Umbilical cord (tissue), 2 donors: ENCODE results near the gene PPP2R2B. TPM values are rescaled to one million over a fixed set of nuclear protein-coding genes. Genes with fewer than 3 reads are reported as not detected.

ENCODE experiments used
- DNase-seq: peaks from one replicate; pipeline ENCODE4 v3.0.0-alpha.2; 2015; ENCODE audit warnings: low spot score
- total RNA-seq: library from RNA; depleted of rRNA; stranded (reverse); fragments of >200 nt; gene quantifications from one replicate; pipeline ENCODE4 v1.2.3, GENCODE V29; 2014; ENCODE audit warnings: low replicate concordance; ENCODE audit not compliant: insufficient read depth

PPP2R2B gene
- 5.1 TPM for total RNA-seq

DNA sequence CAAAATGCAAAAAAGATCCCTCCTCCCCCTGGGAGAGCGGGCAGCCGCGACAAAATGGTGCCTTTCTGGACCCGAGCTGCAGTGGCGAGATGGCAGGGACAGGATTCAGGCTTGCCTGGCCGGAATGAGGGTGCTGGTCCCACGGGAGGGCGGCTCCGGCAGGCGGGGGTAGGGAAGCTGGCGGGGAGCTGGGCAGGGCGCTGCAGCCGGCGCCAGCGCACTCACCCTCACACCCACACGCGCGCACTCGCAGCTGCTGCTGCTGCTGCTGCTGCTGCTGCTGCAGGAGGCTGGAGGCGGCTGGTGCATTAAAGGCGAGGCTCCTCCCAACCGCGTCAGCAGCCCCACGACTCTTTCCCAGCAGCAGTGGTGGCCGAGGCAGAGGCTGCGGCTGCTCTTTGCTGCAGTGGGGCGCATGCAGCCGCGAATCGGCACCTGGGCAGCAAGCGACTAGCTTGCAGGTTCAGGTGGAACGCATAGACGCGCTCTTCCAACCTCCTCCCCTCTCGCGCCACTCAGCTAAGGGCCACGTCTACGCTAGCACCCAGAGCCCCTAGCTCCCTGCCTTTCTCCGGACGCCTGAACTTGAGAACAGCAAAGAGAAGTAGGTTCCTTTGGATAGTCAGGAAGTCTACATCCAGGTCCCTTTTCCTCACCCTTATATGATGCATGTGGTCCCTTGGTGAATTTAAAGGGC is at the start of gene PPP2R2B:
Gene PPP2R2B, minus strand, starts transcription at position 282 of the 697 bp plus-strand sequence.
- peak; percentile 65 for DNase-seq

DNA sequence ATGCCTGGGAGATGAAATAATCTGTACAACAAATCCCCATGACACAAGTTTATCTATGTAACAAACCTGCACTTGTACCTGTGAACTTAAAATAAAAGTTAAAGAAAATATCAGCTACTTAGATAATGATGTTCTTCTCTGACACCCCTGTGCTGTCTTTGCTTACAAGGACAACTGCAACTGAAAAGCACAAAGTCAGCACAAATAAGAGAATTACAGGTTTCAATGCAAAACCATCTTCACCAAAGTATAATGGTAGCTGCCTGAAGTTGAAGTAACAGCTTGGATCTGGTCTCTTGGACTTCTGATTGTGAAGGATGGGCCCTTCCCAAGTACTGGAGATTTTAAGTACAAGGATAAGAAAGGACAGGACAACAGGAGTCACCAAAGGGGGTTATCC is 45.6 kb upstream of the PPP2R2B start:
- no peak for DNase-seq

- peak; percentile 50 for DNase-seq
Observed at GRCh38 chr5:146921225-146921624, 42.7 kb upstream of the PPP2R2B start.

DNA sequence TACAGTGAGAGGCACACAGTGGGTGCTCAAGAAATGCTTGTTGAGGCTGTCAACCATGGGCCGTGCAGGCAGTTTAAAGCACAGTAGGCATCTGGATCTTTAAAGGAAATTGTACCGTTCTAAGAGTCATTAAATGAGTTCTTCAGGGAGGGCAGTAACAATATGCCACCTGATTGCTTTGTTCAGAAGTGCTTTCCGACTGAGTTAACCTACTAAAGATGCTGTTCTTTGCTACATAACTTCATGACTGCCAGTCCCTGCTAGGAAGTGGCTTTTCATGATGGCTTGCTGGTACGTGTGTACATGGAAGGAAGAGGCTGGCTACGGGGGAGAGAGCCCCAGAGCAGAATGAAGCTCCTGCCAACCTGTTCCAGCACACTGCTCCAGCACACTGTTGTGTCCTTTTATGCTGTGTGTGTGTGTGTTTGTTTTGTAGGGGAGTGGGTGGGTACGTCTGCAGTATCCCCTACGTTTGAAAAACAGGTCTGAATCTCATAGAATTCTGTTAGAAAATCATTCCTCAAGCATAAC is 41.9 kb upstream of the PPP2R2B start:
- no peak for DNase-seq

- DNase-seq = no peak
Observed at GRCh38 chr5:146919304-146919703, 40.7 kb upstream of the PPP2R2B start.

DNA sequence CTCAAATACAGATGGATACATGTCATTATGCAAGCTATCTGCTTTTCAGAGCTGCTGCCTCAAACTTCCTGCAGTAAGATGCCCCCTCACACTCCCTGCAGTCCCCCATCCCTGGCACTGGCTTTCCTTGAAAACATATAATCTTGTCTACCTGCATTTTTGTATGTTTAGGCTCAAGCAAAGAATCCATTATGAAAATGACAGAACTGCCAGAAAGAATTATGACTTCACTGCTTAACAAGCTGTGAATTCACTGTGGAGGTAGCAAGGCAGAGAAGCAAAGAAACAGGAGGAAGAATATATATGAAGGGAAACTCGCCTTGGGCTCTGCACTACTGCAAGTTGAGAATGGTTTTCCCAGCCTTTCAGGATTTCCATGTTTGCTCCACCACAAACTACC is 39.4 kb upstream of the PPP2R2B start:
- peak; percentile 45 for DNase-seq

GRCh38 chr5:146912874-146913273 is 34.3 kb upstream of the PPP2R2B start:
- no peak for DNase-seq

DNA sequence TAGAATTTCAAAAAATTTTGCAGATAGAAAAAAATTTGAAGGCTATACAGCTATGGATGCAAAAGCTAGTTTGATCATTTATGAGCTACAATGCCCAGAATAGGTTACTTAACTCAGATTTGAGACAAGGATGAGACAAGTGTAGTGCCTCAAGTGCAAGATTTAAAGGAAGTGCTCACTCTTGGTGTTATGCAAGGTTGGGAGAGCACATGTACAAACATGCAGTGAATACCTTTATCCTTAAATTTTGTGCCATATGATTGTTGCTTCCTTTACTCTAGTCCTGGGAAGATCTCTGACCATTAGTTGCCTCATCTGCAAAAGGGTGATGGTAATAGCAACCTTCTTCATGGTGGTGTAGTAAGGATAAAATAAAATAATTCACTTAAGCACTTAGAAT is 31.7 kb upstream of the PPP2R2B start:
- DNase-seq = no peak

DNA sequence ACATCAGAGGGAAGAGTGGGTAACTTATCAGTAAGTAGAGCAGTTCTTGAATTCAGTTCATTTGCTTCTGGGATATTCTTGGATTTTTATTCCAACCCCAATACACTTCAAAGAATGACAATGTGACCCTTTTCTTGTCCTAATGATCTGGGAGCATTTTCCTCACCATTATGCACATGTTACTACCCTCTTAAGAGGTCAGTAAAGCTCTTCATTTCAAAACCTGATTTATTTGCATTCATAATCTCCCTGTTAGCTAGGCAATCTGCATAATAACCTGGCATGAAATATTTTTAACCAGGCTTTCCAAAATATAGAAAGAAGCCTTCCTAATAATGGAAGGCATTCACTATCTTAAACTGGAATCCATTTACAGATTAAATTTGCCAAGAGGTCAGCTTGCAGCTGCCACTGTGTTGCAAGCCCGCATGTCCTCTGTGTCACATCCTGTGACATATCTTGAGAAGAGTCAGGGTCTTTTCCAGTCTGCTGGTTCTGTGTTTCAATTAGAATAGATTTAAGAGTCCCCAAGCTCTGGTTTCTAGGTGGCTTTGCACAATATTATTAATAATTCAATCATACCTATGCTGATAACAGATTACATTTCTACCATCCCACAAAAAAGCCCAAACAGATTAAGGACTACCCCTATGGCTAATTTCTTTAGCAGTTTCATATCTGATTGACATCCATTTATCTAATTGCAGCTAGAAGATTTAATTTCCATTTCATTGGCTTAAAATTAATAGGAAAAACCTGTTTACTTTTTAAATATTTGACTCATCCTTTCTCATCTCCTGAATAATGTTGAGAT is 30.9 kb upstream of the PPP2R2B start:
- DNase-seq = no peak

DNA sequence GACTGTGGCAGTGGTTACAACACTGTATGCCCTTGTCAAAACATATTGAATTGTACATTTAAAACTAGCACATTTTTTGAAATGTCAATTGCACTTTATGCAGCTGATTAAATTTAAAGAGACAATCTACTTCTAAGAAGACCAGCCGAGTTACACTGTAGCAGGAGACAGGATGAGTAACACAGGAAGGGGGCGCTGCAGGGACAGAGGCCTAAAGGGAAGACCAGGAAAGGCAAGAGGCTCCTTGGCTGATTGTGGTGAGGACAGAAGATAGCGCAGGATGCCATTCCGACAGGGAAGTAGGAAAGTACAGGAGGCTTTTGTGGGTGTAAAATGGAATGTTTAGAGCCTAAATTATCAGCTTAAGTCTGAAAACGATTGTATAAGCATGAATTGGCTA is 28.2 kb upstream of the PPP2R2B start:
- DNase-seq = no peak

DNA sequence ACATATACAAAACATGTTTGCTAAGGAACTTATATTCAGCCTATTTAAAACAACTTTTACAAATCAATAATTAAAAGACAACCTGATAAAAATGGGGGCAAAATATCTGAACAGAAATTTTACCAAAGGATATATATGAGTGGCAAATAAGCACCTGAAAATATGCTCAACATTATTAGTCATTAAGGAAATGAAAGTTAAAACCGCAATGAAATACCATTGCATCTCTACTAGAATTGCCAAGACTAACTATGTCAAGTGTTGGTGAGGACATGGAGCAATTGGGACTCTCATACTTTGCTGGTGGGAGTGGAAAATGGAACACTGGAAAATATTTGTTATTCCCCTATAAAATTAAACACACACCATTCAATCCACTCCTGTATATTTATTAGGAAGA is 26.3 kb upstream of the PPP2R2B start:
- no peak for DNase-seq

GRCh38 chr5:146903789-146904188 is 25.2 kb upstream of the PPP2R2B start:
- DNase-seq = no peak

- no peak for DNase-seq
Observed at GRCh38 chr5:146902471-146902870, 23.9 kb upstream of the PPP2R2B start.

DNA sequence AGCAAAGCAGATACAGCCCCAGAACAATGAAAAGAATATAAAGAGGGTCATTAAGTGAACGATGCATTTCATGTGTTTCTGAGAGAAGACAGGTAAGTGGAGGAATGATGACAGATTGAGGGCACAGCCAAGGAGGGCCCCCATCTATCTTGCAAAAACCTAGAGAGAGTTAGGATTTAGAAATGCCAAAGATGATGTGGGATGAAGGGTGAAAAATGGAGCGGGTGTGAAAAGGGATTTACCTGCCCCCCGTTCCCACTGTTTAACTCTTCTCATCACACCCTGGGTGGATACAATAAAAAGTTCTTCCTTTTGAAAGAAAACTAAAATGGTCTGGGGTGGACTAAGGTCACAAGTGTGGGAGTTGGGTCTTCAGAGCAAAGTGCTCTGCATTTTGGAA is 18.5 kb upstream of the PPP2R2B start:
- DNase-seq = no peak

GRCh38 chr5:146894753-146895521 is 16.4 kb upstream of the PPP2R2B start:
- DNase-seq = no peak

- no peak for DNase-seq
Observed at GRCh38 chr5:146893991-146894390, 15.4 kb upstream of the PPP2R2B start.

GRCh38 chr5:146892231-146892630 is 13.7 kb upstream of the PPP2R2B start:
- DNase-seq = no peak

GRCh38 chr5:146891511-146891910 is 13.0 kb upstream of the PPP2R2B start:
- no peak for DNase-seq

DNA sequence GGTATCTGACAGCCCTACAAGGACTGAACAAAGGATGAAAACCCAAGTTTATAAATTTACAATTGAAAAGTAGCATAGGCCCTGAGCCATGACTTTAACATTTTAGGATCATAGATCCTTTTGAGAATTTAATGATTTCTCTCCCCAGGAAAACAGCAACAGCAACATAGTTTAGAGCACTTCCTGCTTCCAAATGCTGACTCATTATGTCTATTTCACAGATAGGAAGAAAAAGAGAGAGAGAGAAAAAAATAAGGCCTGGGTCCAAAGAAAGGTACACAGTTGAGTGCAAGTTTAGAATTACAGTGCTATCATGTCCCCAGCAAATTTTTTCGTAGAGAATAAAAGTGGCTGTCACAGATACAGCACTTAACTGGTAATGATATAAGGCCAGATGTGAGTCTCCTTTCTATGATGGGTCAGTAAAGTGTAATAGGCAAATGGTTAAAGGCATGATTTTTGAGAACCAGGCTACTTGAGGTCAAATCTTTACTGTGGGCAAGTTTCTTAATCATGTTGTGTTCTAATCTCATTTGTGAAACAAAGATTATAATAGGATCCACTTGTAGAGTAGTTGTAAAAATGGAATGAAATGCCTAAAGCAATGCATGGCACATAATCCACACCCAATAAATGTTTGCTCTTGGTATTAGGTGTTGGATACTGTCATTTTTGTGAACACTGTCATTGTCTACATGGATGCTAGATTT is 12.3 kb upstream of the PPP2R2B start:
- no peak for DNase-seq

GRCh38 chr5:146890066-146890465 is 11.5 kb upstream of the PPP2R2B start:
- DNase-seq = no peak

DNA sequence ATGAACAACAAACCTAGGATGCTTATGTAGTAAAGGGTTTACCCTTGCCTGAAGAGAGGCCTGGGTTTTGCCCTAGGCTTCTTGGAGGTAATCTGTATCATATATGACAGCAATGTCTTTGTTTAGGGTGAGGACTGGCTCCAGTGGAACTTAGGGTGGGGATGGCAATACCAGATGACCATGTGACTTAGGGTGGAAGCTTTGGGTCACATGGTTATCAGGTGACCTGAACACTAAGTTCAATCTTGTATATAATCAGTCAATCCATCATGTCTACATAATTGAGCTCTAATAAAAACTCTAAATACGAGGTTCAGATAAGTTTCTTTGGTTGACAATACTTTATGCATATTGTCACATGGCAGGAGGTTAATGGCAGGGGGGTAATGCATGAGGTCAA is 10.6 kb upstream of the PPP2R2B start:
- DNase-seq = no peak
